ENCODE results near the gene STXBP2. TPM values are rescaled to one million over a fixed set of nuclear protein-coding genes. Genes with fewer than 3 reads are reported as not detected.

The STXBP2 gene
- total RNA-seq, 1 experiment from 2014 or later: 102 TPM

- Histone ChIP-seq H3K27ac (ENCODE audit: low read length) (peak overlapping the region; percentile 92), H3K36me3 (ENCODE audit: control insufficient read depth, insufficient read depth, low read length) (peaks cover 11% of the 10 kb centered on the region; the same call in 1 of the 2 replicates), H3K9me3 (ENCODE audit: control insufficient read depth, insufficient read depth, low read depth, low read length) (no peaks in the 10 kb centered on the region), H3K4me1 (ENCODE audit: control insufficient read depth, insufficient read depth, low read length) (peaks cover 9% of the 10 kb centered on the region; the same call in 1 of the 2 replicates), H3K27me3 (ENCODE audit: control insufficient read depth, insufficient read depth, low read length) (no peaks in the 10 kb centered on the region), H3K4me3 (ENCODE audit: low read depth in 2 of 2, low read length in 2 of 2) (peak overlapping the region; percentile 100)
- no peak for TF ChIP-seq TCF7L2 (IDR thresholded peaks at IDR 0.05; ENCODE audit: low read depth, low read length)
- no peak for TF ChIP-seq POLR2AphosphoS5 (IDR thresholded peaks at IDR 0.05; ENCODE audit: low read depth, low read length)
- no peak for TF ChIP-seq REST (IDR thresholded peaks at IDR 0.05; ENCODE audit: insufficient read depth in 1 of 2, low read depth in 2 of 2, low read length in 1 of 2)
- TF ChIP-seq CTCF (IDR thresholded peaks at IDR 0.05): no peak
- no peak for TF ChIP-seq SIN3A (IDR thresholded peaks at IDR 0.05; ENCODE audit: borderline replicate concordance, insufficient read depth, low read depth, low read length)
- ATAC-seq: no peak
- in situ Hi-C loops (cut with HindIII; ENCODE audit: low pct_unique_long_range_greater_than_20kb, low sequenced_read_pairs): no loop called here
- ChIA-PET POLR2A (interaction anchor here (0.5 kb wide), 2 partner anchors 221 to 559 kb away, joined by 3 to 9 read pairs; partner anchors contain the start of gene ZNF557), CTCF (interaction anchor here (0.6 to 0.8 kb wide), 2 partner anchors 70 to 275 kb away, joined by 3 to 10 read pairs; no protein-coding TSS in a partner anchor)
- intact Hi-C loops (cut with micrococcal nuclease; ENCODE audit: unreplicated experiment): no loop called here
- no peak for DNase-seq (ENCODE audit: low read depth, low spot score)
- TSS peak; percentile 96 for BruUV-seq (replicated peaks)
Observed at GRCh38 chr19:7628589-7629311, 8.2 kb upstream of the STXBP2 start.

- Histone ChIP-seq H3K27ac (ENCODE audit: low read length) (peak within 1 kb of the TSS; percentile 92), H3K36me3 (ENCODE audit: control insufficient read depth, insufficient read depth, low read length) (peaks cover 11% of the 10 kb centered on the region; the same call in 1 of the 2 replicates), H3K4me3 (ENCODE audit: low read depth in 2 of 2, low read length in 2 of 2) (peak within 1 kb of the TSS; percentile 100), H3K27me3 (ENCODE audit: control insufficient read depth, insufficient read depth, low read length) (no peaks in the 10 kb centered on the region), H3K9me3 (ENCODE audit: control insufficient read depth, insufficient read depth, low read depth, low read length) (no peaks in the 10 kb centered on the region), H3K4me1 (ENCODE audit: control insufficient read depth, insufficient read depth, low read length) (peaks cover 9% of the 10 kb centered on the region; the same call in 1 of the 2 replicates)
- no TSS peak for BruUV-seq (replicated peaks)
- TF ChIP-seq TCF7L2 (IDR thresholded peaks at IDR 0.05; ENCODE audit: low read depth, low read length): peak; percentile 63; the same call in 1 of the 2 replicates
- TF ChIP-seq SIN3A (IDR thresholded peaks at IDR 0.05; ENCODE audit: borderline replicate concordance, insufficient read depth, low read depth, low read length): 0 out of 2 replicates have a peak, but pooled peaks have one; percentile 37
- TF ChIP-seq POLR2AphosphoS5 (IDR thresholded peaks at IDR 0.05; ENCODE audit: low read depth, low read length): no peak
- TF ChIP-seq REST (IDR thresholded peaks at IDR 0.05; ENCODE audit: insufficient read depth in 1 of 2, low read depth in 2 of 2, low read length in 1 of 2): no peak
- no peak for TF ChIP-seq CTCF (IDR thresholded peaks at IDR 0.05)
- peak; percentile 92 for DNase-seq (ENCODE audit: low read depth, low spot score)
- POLR2A ChIA-PET: interaction anchor here (0.6 to 0.7 kb wide), 4 partner anchors 49 to 369 kb away, joined by 3 to 7 read pairs (median 4); no protein-coding TSS in a partner anchor
- CTCF ChIA-PET: interaction anchor here (0.6 to 1.1 kb wide), 3 partner anchors 61 to 276 kb away, joined by 3 to 10 read pairs (median 4); no protein-coding TSS in a partner anchor
- in situ Hi-C loops (cut with HindIII; ENCODE audit: low pct_unique_long_range_greater_than_20kb, low sequenced_read_pairs) (no loop called here), intact Hi-C loops (cut with micrococcal nuclease; ENCODE audit: unreplicated experiment) (no loop called here)
- ATAC-seq: peak; percentile 98
Observed at GRCh38 chr19:7629347-7630054, 7.4 kb upstream of the STXBP2 start, which contains the start of the genes PET100 and XAB2. Gene PET100 (plus strand): TSS chr19:7629793. CDS start chr19:7629834, 41 bp downstream. Gene XAB2 (minus strand): TSS chr19:7629545. CDS start chr19:7629527, 18 bp downstream.
